CD4-positive, alpha-beta T cell treated with Interleukin-2 at 100 ng/mL for 4 hours (primary cell): ENCODE results near the gene ITPR2.
"Not testable (repeated sequence)": the region's sequence is repeated elsewhere in the genome, so short reads cannot be mapped to it uniquely, and the experiment has no call there.

Experiments
- DNase-seq: peaks from one replicate; pipeline ENCODE4 v3.0.0-alpha.2; 2020; ENCODE audit warnings: low spot score

ITPR2 gene

GRCh38 chr12:26445909-26446308, 387.1 kb downstream of the ITPR2 start:
- no peak for DNase-seq

GRCh38 chr12:26443309-26443708, 389.7 kb downstream of the ITPR2 start:
- no peak for DNase-seq

- no peak for DNase-seq
These were observed 391.6 kb downstream of the ITPR2 start for GRCh38 chr12:26441434-26441833.

- no peak for DNase-seq
These were observed 398.0 kb downstream of the ITPR2 start for GRCh38 chr12:26435069-26435404.

- DNase-seq: no peak
These were observed 398.5 kb downstream of the ITPR2 start for GRCh38 chr12:26434299-26435068.

- DNase-seq: not testable (repeated sequence)
These were observed 399.3 kb downstream of the ITPR2 start for GRCh38 chr12:26433701-26434100.

GRCh38 chr12:26431211-26431610, 401.8 kb downstream of the ITPR2 start:
- no peak for DNase-seq

GRCh38 chr12:26430596-26430995, 402.4 kb downstream of the ITPR2 start:
- not testable (repeated sequence) for DNase-seq

GRCh38 chr12:26429070-26429691, 403.8 kb downstream of the ITPR2 start:
- DNase-seq: no peak

- DNase-seq: no peak
These were observed 404.6 kb downstream of the ITPR2 start for GRCh38 chr12:26428420-26428819.

GRCh38 chr12:26426652-26427051, 406.3 kb downstream of the ITPR2 start:
- no peak for DNase-seq

GRCh38 chr12:26425587-26426260, 407.3 kb downstream of the ITPR2 start:
- DNase-seq: no peak

- no peak for DNase-seq
These were observed 410.1 kb downstream of the ITPR2 start for GRCh38 chr12:26422839-26423398.

GRCh38 chr12:26416550-26416949, 416.4 kb downstream of the ITPR2 start:
- DNase-seq: no peak

- DNase-seq: no peak
These were observed 422.3 kb downstream of the ITPR2 start for GRCh38 chr12:26410689-26411088.

GRCh38 chr12:26406813-26407212, 426.2 kb downstream of the ITPR2 start:
- no peak for DNase-seq

GRCh38 chr12:26406391-26406790, 426.6 kb downstream of the ITPR2 start:
- no peak for DNase-seq

GRCh38 chr12:26403601-26404000, 429.4 kb downstream of the ITPR2 start:
- DNase-seq: no peak

- DNase-seq: no peak
These were observed 430.3 kb downstream of the ITPR2 start for GRCh38 chr12:26402648-26403047.

- no peak for DNase-seq
These were observed 431.1 kb downstream of the ITPR2 start for GRCh38 chr12:26401874-26402273.

GRCh38 chr12:26400627-26401026, 432.4 kb downstream of the ITPR2 start:
- no peak for DNase-seq

- no peak for DNase-seq
These were observed 433.6 kb downstream of the ITPR2 start for GRCh38 chr12:26399381-26399780.

- no peak for DNase-seq
These were observed 436.6 kb downstream of the ITPR2 start for GRCh38 chr12:26396402-26396801.
